Measurements from ENCODE around the gene CYP11A1.
"Not testable (repeated sequence)": the region's sequence is repeated elsewhere in the genome, so short reads cannot be mapped to it uniquely, and the experiment has no call there.

The CYP11A1 gene

GRCh38 chr15:74373731-74374647 is 6.5 kb upstream of the CYP11A1 start:
- peak; percentile 86 for DNase-seq

DNA sequence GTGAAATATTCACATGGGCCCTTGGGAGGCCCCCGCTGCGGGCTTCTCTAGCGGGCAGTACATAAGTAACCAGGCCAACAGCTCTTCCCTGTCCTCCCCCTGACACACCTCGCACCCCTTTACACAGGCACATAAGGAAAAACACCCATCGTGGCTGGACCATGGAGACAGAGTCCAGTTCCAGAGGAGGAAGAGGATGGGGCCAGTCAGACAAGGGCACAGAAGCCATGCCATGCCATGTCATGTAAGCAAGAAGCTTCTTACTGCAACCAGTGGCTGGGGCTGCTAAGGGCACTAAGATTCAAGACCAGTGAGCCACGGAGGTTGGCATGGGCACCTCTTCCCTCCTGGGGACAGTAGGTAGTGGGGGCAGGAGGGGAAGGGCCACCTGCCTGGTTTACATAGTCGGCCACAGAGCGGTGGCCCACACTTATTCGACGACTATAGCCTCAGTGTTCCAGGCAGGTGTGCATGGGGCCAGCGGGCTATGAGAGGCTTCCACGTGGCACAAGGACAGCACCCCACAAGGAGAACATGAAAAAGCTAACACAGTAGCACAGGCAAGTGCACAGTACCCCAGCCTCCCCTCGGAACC is 5.7 kb upstream of the CYP11A1 start:
- no peak for DNase-seq

DNA sequence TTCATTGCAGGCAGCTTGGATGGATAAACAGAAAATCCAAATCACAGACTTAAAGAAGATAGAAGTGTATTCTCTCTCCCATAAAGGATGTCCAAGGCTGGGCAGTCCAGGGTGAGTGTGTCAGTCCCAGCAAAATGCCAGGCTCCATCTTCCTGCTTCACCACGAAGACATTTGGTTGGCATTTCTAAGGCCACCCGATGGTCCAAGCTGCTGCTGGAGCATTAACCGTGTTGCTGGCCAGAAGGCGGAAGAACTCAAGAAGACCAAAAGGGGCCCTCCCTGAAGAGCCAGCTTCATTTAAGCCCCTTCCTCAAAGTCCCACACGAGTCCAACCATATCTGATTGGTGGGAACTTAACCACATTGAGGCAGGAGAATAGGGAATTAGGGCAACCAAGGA is 3.0 kb upstream of the CYP11A1 start:
- no peak for DNase-seq

DNA sequence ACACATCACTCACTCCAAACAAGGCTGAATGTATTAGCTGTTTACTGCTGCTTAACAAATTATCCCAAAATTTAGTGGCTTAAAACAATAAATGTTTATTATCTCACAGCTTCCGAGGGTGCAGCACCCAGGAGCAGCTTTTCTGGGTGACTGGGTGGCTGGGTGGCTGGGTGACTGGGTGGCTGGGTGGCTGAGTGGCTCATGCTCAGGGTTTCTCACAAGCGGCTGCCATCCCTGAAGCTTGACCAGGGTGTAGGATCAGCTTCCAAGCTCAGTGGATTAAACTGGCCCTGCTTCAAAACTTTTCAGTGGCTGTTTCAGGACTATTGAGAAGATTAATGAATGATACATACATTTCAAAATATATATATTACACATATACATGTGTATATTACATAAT is 2.3 kb upstream of the CYP11A1 start:
- no peak for DNase-seq

DNA sequence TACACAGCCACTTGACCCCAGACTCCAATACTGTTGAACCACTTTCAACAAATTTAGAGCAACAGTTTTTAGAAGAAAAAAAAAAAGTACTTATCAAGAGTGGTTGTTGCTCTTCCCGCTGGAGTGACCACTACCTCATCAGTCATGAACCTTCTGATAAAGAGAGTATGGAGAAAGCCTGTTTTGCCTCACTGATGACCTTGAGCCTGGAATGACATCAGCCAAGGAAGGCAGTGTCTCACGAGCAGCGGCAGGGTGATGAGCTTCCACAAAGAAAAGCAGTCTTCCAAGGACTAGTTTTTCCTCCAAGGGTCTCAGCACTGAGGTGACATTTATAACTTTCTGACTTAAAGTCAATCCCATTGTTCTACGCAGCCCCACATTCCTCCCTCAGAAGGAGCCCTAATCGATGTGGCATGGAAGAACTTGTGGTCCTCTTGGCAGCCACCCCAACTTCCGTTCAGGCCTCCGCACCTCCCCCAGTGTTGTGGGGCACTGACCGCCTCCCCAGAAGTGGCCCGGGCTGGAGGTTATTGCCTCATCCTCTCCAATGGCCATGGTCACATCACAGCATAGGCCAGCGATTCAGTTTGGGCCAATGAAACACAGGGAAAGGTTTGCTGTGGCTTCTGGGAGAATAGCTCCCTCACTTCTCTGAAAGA is 1.8 kb upstream of the CYP11A1 start:
- no peak for DNase-seq

GRCh38 chr15:74368121-74368520 is 675 bp upstream of the CYP11A1 start:
- DNase-seq = no peak

- DNase-seq = peak; percentile 57
Observed at GRCh38 chr15:74365598-74366445, 1.6 kb downstream of the CYP11A1 start.

GRCh38 chr15:74364936-74365597 is 2.4 kb downstream of the CYP11A1 start:
- DNase-seq = no peak

GRCh38 chr15:74362482-74362881 is 5.0 kb downstream of the CYP11A1 start:
- DNase-seq = no peak

- DNase-seq = not testable (repeated sequence)
Observed at GRCh38 chr15:74360855-74361254, 6.6 kb downstream of the CYP11A1 start.

DNA sequence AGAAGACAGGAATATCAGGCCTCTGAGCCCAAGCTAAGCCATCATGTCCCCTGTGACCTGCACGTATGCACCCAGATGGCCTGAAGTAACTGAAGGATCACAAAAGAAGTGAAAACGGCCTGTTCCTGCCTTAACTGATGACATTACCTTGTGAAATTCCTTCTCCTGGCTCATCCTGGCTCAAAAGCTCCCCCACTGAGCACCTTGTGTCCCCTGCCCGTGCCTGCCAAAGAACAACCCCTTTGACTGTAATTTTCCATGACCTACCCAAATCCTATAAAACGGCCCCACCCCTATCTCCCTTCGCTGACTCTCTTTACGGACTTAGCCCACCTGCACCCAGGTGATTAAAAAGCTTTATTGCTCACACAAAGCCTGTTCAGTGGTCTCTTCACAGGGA is 8.1 kb downstream of the CYP11A1 start:
- DNase-seq = not testable (repeated sequence)

DNA sequence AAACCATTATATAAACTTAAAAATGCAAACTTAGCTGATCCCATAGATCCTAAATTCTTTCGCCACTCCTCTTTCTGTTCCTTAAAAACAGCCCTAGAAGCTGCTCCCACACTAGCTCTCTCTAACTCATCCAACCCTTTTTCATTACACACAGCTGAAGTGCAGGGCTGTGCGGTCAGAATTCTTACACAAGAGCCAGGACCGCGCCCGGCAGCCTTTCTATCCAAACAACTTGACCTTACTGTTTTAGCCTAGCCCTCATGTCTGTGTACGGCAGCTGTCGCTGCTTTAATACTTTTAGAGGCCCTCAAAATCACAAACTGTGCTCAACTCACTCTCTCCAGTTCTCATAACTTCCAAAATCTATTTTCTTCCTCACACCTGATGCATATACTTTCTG is 9.9 kb downstream of the CYP11A1 start:
- not testable (repeated sequence) for DNase-seq

DNA sequence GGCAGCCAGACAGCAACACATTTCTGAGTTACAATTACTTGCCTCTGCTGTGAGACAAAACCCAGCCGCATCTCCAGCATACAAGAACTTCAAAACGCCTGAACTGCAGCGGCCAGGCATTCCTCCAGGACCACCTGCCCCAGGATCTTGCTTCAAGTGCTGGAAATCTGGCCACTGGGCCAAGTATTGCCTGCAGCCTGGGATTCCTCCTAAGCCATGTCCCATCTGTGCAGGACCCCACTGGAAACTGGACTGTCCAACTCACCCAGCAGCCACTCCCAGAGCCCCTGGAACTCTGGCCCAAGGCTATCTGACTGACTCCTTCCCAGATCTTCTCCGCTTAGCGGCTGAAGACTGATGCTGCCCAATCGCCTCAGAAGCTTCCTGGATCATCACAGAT is 11.4 kb downstream of the CYP11A1 start:
- not testable (repeated sequence) for DNase-seq

DNA sequence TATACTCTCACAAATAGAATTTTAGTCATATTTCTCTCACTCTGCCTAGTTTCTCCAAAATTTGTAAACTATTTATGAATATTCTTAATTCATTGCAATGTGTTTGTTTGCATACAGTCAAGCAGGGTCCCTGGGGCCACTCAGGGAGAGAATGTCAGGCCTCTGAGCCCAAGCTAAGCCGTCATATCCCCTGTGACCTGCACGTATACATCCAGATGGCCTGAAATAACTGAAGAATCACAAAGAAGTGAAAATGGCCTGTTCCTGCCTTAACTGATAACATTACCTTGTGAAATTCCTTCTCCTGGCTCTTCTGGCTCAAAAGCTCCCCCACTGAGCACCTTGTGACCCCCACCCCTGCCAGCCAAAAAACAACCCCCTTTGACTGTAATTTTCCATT is 13.5 kb downstream of the CYP11A1 start:
- DNase-seq = not testable (repeated sequence)

GRCh38 chr15:74352393-74352910 is 15.0 kb downstream of the CYP11A1 start:
- DNase-seq = no peak

- no peak for DNase-seq
Observed at GRCh38 chr15:74351670-74352069, 15.8 kb downstream of the CYP11A1 start.

DNA sequence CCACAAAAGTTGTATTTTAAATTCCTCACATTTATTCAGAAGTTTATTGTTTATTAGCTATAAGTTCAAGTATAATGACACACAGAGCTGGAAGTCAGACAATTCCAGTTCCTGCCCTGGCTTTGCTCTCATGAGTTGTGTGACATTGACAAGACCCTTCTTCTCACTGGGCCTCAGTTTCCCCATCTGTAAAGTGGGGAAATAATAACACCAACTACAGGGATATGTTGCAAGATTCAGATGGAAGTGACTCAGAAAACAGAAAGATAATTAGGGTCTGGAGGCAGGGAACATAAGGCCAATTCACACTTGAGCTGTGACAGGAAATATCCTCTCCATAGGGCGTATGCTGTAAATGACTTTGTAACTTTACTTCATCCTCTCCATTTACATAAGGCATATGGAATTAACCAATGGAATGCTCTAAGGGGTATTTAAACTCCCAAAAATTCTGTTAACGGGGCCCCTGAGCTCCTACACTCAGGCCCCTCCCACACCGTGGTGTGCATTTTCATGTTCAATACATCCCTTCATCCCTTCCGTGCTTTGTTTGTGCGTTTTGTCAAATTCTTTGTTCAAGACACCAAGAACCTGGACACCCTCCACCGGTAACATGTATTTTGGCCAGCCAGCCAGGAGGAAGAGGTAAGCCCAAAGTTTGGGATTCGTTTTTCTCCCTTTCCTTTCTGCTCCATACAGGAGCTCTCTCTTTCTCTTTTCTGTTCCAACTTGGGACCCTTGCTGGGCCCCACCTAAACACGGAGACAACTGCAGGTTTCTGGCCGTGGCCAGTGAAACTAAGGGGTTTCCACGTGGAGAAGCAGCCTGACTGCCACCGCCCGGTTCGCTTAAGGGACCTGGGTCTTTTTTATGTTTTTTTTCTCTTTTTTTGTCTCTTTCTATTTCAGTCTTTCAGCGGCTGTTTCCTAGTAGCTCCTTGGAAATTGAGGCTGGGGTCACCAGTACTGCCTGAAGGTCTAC is 16.9 kb downstream of the CYP11A1 start:
- DNase-seq = no peak

- no peak for DNase-seq
Observed at GRCh38 chr15:74349241-74349778, 18.1 kb downstream of the CYP11A1 start.

- DNase-seq = no peak
Observed at GRCh38 chr15:74347757-74348250, 19.6 kb downstream of the CYP11A1 start.

GRCh38 chr15:74345051-74345450 is 22.4 kb downstream of the CYP11A1 start:
- DNase-seq = peak; percentile 54

Data from fibroblast of skin of back (primary cell).